GM10248 (cell line): ENCODE results near the gene HUWE1.
"Not testable (repeated sequence)": the region's sequence is repeated elsewhere in the genome, so short reads cannot be mapped to it uniquely, and the experiment has no call there.

ENCODE experiments used
- CTCF ChIA-PET: fragments of 300-600 bp; sonication (Branson Sonifier 250); formaldehyde crosslinking; extraction: SDS; loops from one replicate; lab custom pipeline; 2021; ENCODE audit warnings: antibody characterized with exemption; lab: Yijun Ruan, JAX
- POLR2A ChIA-PET: fragments of 350-650 bp; sonication (Branson Sonifier 250); formaldehyde crosslinking; extraction: SDS; loops from one replicate; lab custom pipeline; 2020; ENCODE audit warnings: antibody characterized with exemption; lab: Yijun Ruan, JAX
- DNase-seq: peaks from one replicate; pipeline ENCODE4 v3.0.0; 2012; ENCODE audit errors: extremely low spot score
- TF ChIP-seq, protein P1 (sequence below): IDR thresholded peaks from 2 replicates; pipeline ENCODE4 v1.5.1; 2012; ENCODE audit warnings: mild to moderate bottlenecking, low read depth; ENCODE audit errors: extremely low read depth, missing control alignments, control extremely low read depth

The HUWE1 gene

DNA sequence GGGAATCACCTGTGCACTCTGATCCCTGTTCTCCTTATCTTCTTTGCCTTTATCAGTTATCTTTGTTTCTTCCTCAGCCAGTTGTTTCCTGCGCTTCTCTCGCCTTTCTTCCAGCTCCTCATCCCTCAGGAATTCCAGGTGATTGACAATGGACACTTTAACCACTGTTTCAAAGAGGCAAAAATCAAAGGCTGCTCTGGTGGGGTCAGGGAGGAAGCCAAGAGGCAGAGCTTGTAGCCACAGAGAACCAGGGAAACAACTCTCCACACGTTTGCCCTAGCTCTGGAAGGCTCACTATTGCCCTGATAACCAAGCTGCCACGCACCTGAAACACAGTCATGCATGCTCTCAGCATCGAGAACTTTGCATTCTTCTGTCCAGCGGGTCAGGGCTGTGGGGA lies 127.9 kb downstream of the HUWE1 start:
- ChIA-PET POLR2A (no interaction called here), CTCF (interaction anchor here (1.0 kb wide), 2 partner anchors 13 to 458 kb away, joined by 3 to 4 read pairs; no protein-coding TSS in a partner anchor)
- TF ChIP-seq, protein P1, sequence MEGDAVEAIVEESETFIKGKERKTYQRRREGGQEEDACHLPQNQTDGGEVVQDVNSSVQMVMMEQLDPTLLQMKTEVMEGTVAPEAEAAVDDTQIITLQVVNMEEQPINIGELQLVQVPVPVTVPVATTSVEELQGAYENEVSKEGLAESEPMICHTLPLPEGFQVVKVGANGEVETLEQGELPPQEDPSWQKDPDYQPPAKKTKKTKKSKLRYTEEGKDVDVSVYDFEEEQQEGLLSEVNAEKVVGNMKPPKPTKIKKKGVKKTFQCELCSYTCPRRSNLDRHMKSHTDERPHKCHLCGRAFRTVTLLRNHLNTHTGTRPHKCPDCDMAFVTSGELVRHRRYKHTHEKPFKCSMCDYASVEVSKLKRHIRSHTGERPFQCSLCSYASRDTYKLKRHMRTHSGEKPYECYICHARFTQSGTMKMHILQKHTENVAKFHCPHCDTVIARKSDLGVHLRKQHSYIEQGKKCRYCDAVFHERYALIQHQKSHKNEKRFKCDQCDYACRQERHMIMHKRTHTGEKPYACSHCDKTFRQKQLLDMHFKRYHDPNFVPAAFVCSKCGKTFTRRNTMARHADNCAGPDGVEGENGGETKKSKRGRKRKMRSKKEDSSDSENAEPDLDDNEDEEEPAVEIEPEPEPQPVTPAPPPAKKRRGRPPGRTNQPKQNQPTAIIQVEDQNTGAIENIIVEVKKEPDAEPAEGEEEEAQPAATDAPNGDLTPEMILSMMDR = no peak
- no peak for DNase-seq

DNA sequence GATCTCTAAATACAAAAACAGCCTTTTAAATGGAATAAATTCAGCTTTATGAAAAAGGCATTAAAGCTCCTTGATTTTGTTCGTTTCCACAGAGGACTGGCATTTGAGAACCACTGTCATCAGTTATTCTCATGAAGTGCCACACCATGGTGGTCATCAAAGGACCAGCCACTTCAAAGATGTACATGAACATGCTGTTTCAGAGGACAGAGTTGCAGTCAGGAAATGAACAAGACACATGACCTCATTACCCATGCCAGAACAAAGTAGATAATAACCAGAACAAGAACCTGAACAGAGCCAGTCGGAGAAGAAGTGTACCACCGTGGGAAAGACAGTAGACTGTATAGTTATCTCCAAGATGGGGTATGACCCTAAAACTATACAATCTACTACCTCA lies 129.7 kb downstream of the HUWE1 start:
- DNase-seq = no peak
- POLR2A ChIA-PET = no interaction called here
- TF ChIP-seq, protein P1 = no peak
- CTCF ChIA-PET = no interaction called here

DNA sequence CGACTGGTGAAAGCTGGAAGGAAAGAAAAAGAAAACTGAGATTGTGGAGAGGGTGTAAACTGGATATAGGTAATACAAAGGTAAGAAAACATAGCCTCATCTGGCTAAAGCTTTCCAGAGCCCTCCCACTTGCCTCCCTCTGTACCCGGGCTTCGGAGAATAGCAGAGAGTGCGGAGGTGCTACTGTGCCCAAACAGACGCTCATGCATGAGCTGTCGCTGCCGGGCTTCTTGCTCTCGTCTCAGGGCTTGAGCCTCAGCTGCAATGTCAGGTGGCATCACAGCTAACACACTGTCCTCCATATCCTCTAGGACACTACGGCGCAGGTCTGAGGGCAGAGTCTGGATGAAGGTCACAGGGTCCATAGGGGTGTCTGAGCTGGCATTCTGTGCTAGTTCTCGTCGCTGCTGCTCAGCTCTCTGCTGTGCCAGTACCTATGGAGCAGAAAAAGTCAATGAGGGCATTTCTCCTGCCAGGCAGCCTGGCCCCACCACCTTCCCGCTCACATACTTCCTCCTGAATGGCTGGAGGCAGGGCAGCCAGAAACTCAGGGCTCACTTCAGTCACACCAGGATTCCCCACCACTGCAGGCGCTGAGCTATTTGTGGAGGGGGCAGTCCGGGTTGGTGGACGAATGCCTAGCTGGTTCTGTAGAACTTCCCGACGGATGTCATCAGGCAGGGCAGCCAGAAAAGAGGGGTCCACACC lies 135.6 kb downstream of the HUWE1 start:
- ChIA-PET POLR2A (no interaction called here), CTCF (no interaction called here)
- no peak for DNase-seq
- TF ChIP-seq, protein P1 = no peak

DNA sequence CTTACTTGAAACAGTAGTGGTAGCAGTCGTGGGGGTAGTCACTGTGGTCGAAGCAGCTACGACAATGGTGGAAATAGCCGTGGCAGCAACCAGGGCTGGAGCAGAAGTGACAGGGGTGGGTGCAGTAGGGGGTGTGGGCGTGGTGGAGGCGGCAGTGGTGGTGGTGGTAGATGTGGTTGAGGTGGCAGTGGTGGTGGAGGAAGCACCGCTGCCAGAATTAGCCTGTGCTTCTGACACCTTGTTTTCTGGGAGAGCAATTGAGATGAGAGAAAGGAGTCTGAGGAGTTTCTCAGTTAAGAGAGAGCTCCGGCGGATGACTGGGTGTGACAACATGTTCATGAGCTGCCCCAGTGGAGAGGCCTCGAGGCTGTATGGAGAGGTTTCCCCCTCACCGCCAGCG lies 138.9 kb downstream of the HUWE1 start:
- TF ChIP-seq, protein P1 = no peak
- ChIA-PET CTCF (interaction anchor here (1.2 kb wide), 1 partner anchor 10 kb away, joined by 3 read pairs; no protein-coding TSS in a partner anchor), POLR2A (no interaction called here)
- no peak for DNase-seq

DNA sequence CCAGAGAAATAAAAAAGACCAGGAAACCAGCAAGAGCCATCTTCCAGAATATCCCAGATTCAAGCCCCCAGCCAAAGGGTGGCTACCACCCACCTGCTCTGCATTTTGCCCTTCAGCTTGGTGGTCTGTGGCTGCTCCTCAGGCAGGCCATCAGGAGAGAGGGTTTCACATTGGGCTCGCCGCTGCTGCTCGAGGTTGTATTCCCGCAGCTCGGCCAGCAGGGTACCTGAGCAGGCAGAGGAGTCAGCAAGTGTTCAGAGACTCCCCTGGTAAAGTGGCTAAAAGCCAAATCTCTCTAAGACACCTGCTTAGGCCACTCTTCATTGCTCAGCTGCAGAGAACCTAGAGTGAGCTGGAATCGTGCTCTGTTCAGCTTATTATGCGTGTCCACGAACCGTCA lies 141.6 kb downstream of the HUWE1 start:
- TF ChIP-seq, protein P1 = no peak
- DNase-seq = no peak
- ChIA-PET CTCF (no interaction called here), POLR2A (no interaction called here)

DNA sequence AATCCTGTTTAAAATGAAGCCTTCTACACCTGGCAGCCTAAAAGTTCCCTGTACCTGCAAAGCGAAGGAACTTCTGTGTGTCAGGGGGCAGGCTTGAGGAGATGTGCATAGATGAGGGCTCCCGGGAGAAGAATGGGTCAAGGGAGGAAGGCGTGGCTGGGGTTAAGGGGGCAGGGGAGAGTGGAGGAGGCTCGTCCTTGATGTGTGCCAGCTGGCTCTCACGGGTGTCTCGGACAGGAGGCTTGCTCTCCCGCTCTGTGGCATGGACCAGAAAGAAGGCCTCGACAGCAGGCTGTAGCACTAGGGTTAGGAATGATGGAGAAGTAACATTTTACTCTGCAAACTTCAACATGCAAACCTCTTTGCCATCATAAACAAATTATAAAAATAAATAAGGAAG lies 147.7 kb downstream of the HUWE1 start:
- CTCF ChIA-PET = no interaction called here
- POLR2A ChIA-PET = no interaction called here
- no peak for DNase-seq
- TF ChIP-seq, protein P1 = no peak

DNA sequence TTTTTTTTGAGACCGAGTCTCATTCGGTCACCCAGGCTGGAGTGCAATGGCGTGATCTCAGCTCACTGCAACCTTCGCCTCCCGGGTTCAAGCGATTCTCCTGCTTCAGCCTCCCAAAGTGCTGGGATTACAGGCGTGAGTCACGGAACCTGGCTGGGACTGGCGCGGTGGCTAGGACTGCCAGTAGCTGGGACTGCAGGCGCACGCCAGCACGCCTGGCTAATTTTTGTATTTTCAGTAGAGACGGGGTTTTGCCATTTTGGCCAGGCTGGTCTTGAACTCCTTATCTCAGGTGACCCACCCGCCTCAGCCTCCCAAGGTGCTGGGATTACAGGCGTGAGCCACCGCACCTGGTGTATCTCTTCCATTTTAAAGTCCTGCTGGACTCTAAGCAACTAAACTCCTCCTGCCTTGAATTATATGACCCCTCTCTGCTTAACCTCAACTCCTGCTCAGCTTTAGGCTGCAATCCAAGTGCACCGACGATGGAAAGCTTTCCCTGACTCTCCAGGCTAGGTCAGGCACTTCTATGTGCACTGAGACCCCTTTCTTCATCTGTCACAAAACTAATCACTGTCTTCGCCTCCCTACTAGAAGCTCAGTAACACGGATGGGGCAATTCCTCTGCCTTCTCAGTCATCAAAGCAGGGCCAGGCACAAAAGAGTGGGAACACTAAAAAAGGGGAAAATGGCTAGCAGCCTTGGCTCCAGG lies 155.1 kb downstream of the HUWE1 start:
- DNase-seq, POLR2A ChIA-PET: not testable (repeated sequence)
- CTCF ChIA-PET = interaction anchor here (1.0 kb wide), 1 partner anchor 218 kb away, joined by 3 read pairs; no protein-coding TSS in a partner anchor
